DOHH2 (cell line): ENCODE results near the gene TXNDC11.

Experiments used
- CTCF ChIP-seq: fragments of 200-600 bp; sonication (generic); IDR thresholded peaks from one replicate; pipeline ENCODE4 v1.5.1; 2014; ENCODE audit warnings: antibody characterized with exemption, mild to moderate bottlenecking, low read depth, low read length; ENCODE audit not compliant: poor library complexity, severe bottlenecking
- EZH2phosphoT487 ChIP-seq: fragments of 200-600 bp; sonication (generic); IDR thresholded peaks from 2 replicates; pipeline ENCODE4 v1.6.1; 2017; ENCODE audit warnings: borderline replicate concordance, mild to moderate bottlenecking, antibody characterized with exemption, low read length, moderate library complexity, mixed read lengths

GRCh38 chr16:11672206-11673090 lies 70.2 kb downstream of the TXNDC11 start:
- TF ChIP-seq CTCF (no peak), EZH2phosphoT487 (no peak)
